Measurements from ENCODE around the gene RFNG.

RFNG gene

DNA sequence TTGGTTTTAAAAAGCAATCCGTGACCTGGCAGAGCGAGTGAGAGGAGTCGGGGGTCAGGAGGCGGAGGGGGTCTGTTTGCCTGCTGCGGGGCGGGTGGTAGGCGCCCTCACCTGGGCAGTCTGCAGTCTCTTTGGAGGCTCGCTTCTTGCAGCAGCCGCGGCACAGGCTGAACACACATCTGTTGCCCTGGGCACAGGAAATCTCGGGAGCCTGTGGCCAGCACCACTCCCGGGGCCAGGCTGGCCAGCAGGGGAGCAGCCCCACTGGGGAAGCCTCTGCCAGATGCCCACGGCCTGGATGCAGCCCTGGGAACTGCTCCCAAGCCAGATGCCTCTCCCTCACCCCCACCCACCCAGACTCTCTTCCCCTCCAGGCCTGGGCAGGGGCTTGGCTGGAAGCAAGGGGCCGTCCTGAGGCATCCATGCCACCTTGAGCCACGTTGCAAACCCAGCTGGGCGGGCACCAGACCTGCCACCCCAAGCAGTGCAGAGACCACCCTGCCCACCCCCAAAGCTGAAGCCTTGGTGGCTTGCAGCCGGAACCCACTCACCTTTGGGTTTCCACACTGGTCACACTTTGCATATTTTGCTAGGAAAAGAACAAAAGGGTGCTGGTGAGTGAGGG, 6.7 kb upstream of the RFNG start:
- DNase-seq (ENCODE audit: low read depth): no peak

DNA sequence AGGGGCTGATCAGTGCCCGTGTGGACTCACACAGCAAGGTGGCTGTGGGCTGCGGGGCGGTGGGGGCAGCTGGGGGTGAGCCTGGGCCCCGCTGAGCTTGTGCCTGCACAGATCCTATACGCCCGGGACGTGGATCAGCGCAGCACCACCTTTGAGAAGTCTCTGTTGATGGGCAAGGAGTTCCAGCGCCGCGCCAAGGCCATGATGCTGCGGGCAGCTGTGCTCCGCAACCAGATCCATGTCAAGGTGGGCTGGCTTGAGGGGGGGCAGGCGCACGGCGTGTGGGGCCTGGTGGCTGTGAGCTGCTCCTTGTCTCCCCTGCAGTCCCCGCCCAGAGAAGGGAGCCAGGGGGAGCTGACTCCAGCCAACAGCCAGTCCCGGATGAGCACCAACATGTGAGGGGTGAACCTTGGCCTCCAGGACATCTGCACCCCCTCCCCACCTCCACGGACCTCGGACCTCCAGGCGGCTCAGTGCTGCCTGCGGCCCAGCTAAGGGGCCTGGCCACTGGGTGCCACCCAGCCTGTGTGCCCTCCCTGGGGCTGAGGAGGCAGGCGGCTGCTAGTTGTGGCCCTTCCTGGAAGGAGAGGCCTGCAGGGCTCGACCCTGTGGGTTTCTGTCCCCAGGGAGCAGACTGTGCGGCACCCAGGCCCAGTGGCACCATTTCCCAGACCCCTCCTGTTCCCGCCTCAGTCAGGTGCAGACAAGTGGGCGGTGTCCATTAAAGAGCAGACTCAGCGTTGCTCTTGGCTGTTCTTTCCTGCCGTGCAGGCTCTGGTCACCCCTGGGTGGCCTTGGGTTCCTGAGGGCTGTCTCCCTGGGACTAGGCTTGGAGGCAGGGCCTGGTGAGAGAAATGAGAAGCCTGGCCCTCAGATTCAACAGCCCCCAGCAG, 5.4 kb upstream of the RFNG start:
- DNase-seq (ENCODE audit: low read depth): no peak

DNA sequence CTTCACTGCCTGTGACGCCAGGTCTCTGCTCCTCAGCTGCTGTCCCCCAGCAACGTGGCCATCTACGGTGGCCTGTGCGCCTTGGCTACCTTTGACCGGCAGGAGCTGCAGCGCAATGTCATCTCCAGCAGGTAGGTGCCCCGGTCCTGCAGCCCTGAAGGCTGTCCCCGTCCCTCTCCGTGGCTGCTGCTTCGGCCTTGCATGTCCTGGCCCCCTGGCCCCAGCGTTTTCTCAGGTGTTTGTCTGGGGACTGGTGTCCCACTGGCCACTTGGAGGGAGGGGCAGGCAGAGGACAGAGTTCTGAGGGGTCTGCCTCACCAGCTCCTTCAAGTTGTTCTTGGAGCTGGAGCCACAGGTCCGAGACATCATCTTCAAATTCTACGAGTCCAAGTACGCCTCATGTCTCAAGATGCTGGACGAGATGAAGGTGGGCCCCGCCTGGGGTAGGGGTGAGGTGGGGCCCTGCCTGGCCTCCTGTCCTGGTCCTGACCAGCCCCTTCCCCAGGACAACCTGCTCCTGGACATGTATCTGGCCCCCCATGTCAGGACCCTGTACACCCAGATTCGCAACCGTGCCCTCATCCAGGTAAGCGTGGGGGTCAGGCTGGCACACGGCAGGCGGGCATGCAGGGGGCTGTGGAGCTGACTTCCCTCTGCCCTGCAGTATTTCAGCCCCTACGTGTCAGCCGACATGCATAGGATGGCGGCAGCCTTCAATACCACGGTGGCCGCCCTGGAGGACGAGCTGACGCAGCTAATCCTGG, 4.5 kb upstream of the RFNG start:
- DNase-seq (ENCODE audit: low read depth): no peak

DNA sequence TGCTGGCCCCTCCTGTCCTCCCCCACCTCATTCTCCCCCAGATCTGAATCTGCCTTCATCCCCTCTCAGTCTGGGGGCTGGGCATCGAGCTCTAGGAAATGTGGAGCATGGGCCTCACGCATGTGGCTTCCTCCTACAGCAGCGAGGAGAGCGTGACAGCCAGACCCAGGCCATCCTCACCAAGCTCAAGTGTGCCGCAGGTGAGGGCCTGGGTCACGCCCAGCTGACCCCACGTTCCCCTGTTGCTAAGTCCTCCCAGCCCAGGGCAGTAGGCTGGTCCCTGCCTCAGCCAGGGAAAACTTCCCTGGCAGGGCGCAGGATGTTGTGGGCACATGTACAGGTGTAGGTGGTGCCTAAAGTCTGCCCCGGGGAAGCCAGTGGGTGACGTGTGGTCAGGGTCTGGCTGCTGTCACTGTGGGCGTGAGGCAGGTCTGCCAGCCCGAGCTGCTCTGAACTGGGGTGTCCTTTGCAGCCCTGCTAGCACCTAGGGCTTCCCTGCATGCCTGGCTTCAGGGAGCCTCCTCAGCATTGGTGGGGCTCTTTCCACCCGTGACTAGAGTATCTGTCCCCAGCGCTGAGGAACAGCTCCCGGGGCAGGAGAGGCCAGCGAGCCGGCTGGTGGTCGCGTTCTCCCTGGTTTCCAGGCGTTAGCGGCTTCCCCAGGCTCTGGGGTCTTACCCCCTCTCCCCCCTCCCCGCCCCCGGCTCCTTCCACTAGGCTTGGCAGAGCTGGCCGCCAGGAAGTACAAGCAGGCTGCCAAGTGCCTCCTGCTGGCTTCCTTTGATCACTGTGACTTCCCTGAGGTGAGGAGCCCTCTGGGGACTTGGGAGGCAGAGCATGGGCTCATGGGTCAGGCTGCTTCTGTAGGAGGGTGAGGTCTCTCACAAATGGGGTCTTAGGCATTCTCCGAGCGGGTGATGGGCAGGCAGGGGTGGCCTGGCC, 3.7 kb upstream of the RFNG start:
- no peak for DNase-seq (ENCODE audit: low read depth)

DNA sequence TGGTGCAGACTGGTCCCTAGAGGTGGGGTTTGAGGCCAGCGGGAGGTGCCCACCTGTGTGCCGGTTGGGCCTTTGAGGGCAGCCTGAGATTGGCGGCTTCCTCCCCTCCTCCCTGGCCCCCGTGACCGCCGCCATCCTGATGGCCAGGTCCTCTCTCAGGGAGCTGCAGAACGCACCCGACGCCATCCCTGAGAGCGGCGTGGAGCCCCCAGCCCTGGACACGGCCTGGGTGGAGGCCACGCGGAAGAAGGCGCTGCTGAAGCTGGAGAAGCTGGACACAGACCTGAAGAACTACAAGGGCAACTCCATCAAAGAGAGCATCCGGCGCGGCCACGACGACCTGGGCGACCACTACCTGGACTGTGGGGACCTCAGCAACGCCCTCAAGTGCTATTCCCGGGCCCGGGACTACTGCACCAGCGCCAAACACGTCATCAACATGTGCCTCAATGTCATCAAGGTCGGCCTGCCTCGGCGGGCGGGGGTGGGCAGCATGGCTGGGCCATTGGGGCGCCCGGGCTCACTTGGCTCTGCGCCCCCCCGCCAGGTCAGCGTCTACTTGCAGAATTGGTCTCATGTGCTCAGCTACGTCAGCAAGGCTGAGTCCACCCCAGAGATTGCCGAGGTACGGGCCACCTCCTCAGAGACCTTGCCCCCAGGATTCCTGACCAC, 2.9 kb upstream of the RFNG start:
- DNase-seq (ENCODE audit: low read depth): no peak

DNA sequence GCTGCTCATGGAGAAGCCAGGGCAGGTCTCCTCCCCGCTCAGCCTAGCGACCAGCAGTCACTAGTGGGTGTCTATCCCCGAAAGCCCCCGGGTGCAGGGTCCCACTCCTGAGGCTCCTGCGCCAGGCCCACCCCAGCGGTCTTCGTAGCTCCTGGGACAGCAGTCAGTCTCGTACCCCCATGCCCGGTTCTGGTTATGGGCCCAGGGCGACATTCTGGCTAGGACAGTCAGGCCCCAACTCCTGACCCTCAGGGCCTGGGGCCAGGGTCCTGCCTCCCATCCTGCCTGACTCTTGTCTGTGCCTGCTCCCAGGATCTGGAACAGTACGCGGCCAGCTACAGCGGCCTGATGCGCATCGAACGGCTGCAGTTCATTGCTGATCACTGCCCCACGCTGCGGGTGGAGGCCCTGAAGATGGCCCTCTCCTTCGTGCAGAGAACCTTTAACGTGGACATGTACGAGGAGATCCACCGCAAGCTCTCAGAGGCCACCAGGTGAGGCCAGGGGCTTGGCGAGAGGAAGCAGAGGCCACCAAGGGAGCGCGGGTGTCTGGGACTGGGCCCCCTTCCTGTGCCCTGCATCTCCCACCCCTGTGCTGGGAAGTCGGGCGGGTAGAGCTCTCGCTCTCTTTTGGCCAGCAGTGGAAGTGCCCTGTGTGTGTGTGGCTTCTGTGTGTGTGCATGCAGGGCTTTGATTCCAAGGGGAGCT, 2.1 kb upstream of the RFNG start:
- no peak for DNase-seq (ENCODE audit: low read depth)

DNA sequence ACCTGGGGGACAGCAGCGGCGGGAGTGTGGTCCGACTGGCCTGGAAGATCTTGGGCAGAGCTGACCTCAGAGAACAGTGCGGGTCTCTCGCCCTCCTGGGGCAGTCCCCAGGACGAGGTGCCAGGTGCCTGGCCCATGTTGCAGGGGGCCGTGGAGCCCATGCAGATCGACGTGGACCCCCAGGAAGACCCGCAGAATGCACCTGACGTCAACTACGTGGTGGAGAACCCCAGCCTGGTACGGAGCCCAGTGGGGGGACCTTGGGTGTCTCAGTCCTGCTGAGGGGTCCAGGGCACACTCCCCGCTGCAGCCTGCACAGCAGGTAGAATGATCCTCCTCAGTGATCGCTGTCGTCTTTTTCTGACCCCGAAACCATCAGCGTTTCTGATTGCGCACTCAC, 1.5 kb upstream of the RFNG start:
- DNase-seq (ENCODE audit: low read depth): no peak

DNA sequence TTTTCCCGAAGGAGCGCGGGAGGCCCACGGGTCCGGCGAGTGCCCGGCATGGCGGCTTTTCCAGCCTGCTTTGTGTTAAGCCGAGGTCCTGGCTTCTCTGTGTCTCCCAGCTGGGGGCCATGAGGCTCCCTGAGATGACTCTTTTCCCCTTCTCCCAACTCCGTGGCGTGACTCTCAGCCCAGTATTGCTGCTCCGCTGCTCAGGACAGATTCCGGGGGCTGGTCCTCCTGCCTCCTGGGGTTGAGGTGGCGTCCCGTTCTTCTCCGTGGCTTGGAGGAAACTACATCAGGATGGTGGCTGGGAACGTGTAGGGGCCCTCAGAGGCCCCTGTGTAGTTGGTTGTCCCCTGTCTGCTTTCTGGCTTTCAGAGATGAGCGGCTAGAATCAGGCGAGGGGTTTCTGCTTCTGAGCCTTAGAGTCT, 1.0 kb upstream of the RFNG start:
- no peak for DNase-seq (ENCODE audit: low read depth)

DNA sequence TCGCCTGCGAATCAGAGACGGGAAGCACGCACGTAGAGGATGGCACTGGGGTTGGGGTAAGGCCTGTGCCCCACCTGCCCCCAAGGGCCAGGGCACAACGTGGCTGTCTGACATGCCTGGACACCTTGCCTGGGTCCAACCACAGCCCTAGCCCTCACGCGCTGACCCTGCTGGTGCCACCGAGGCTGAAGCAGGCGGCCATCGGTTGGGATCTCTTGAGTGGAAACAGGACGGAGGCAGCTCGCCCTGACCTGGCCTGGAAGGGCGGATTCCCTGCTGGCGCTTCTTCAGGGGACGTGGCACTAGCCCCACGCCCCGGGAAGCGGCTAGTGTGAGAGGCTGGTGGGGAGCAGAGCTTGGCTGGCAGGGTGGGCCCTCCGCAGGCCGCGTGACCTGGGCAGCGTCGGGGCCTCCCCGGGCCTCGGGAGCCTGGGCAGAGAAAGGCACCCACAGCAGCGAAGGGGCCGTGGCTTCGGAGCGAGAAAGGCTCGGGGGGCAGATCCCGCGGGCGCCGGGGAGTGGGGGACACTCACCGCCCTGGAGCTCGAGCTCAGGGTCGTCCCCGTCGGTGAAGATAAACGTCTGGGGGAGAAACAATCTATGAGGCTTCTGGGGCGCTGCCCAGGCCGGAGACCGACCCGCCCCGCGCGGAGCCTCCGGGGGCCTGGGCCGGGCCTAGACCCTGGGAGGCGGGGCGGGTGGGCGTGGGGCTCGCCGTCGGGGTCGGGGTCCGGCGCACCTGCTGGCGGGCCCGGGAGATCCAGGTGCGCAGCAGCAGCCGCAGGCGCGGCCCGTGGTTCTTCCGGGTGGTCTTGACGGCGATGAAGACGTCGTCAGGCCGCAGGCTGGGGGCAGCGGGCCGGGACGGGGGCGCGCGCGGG, 610 bp downstream of the RFNG start:
- DNase-seq (ENCODE audit: low read depth): no peak

DNA sequence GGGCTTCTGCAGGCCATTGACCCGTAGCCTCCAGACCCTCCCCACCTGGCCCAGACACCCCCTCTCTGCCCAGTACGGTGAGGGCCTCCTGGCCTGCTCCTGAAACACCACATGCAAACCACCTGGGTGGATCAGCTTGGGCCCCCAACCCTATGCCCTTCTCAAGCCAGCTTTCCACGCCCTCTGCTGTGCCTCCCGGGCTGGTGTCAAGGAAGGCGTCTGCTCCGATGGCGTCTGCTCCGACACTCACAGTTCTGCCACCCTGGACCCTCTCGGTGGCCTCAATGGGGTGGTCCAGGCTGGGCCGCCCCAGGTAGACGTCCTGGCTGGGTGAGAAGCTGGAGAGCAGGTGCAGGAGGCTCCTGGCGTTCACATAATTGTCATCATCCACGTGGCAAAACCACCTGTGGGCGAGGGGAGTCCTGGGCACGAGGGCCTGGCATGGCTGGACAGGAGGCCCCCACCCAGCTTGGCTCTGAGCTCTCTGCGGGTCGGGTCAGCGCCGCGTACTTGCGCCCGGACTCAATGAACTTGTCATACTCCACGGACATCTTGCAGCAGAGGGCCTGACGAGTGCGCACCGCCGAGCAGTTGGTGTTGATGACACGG, 1.4 kb downstream of the RFNG start:
- DNase-seq (ENCODE audit: low read depth): no peak

DNA sequence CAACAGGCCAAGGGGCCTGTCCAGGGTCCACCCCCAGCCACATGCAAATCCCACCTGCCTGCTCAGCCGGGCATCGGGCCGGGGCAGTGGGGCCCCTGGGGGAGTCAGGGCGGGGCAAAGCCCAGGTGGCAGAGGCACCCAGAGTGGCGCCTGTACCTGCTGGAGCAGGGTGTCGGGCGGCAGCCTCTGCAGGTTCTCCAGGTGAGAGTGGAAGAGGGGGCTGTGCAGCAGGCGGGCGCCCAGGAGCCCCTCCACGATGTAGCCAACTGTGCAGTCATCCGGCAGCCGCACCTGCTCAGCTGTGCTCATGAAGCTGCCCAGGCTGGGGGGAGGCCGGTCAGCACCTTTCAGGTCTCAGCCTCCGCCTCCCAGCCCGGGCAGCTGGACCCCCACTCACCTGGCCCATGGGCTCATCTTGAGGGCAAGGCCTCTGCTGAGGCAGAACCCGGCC, 2.1 kb downstream of the RFNG start:
- no peak for DNase-seq (ENCODE audit: low read depth)

DNA sequence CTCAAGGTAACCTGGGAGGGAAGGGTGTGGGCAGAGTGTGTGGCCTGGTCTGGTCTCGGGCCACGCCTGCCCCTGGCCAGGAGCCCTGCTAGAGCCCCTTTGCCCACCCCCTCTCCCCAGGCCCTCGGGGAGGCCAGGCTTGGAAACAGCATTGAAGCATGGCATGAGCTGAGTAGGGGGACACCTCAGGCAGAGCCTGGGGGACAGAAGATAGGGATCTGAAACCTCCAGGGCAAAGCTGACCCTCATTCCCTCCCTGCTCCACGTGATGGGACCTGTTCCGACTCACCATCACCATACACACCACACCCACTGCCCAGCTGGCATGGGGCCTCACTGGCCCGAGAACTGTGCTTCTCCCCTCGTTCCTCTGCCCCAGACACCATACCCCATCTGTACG, 2.5 kb downstream of the RFNG start:
- no peak for DNase-seq (ENCODE audit: low read depth)

DNA sequence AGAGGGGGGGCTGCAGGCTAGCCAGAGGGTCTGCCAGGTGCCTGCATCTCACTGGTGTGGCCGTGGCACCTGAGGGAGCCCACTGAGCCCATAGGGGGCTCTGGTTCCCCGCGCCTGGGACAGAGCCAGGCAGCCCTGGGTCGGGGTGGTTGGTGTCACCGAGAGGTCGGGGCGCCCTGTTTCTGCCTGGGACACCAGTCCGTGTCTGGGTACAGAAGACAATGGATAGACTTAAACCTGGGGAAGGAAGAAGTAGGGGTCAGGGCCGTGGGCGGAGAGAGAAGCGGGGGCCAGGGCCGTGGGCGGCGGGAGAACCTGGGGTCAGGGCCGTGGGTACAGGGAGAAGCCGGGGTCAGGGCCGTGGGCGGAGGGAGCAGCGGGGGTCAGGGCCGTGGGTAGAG, 3.0 kb downstream of the RFNG start:
- DNase-seq (ENCODE audit: low read depth): no peak

DNA sequence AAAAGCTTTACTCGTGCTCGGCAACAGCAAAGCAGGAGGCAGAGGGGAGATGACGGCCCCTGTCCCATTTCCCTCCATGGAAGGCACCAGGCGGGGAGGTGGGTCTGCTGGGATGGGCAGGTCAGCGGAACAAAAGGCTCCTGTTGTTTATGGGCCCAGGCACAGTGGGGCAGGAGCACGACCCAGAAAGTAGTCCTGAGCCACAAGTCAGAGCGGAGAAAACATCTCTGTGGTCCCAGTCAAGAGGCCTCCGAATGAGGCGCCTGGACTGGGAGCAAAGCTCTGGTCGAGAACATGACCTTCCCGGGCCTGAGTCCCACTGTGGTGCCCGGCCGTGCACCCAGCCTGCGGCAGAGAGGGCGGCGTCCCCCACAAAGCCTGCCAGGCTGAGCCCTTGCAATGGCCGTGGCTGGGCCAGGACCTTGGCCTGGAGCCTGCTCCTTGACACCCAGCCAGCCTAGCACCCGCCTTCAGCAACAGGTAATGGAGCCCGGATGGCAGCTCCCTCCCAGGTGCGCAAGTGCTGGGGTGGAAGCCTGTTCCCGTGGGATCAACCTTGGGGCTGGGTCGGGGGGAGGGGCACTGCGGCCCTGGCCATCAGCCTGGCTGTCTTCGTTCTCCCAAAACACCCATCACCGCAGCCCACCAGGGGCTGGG, 3.6 kb downstream of the RFNG start:
- no peak for DNase-seq (ENCODE audit: low read depth)

DNA sequence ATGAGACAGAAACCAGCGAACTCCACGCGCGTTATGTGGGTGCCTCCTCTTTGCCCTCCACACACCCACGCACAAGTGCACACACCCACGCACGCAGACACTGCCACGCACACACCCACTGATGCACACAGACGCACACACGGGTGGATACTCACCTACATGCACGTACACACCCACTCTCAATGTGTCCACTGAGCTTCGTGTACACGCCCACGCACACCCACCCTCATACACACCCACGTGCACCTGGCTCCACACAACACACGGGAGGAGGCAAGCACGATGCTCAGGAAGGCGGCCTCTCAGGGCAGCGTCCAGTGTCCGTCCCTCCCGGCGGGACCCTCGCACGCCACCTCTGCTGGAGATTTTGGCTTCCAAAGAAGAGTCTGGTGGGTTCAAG, 4.2 kb downstream of the RFNG start:
- DNase-seq (ENCODE audit: low read depth): no peak

DNA sequence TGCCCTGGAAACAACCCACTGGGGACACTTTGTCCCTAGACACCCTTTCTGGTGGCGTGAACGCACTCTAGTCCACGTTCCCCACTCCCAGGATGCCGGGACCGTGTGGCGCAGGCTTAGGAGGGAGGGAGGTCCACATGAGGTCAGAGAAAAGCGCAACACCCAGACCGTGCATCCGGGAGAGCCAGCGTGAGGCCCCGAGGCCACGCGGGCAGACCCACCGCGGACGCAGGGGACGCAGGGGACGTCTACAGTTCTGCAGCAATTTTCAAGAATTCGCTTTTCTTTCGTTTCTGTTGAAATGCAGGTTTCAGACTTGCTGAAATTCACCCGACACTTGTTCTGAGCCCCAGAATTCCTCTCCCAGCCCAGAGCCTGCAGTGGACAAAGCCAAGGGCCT, 4.7 kb downstream of the RFNG start:
- DNase-seq (ENCODE audit: low read depth): no peak

DNA sequence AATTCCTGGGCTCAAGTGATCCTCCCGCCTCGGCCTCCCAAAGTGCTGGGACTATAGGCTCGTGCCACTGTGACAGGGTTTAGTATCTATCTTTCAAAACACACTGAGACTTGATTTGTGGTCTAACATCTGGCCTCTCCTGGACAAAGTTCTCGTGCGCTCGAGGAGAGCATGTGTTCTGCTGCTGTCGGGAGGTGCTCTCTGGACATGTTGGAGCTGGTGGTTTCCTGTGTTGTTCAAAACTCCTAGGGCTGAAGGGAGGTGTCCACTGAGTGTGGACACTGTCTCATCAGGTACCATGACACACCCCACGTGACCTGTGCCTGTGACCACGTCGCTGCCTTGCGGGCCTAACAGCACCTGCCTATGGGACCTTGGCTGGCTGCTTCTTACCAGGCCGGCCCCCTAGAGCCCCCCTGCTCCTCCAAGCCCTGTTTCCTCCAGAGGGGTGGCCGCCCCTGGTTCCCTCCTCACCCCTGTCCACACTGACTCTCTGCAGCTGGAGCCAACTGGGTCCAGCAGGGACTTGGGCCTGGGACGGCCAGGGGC, 5.6 kb downstream of the RFNG start:
- DNase-seq (ENCODE audit: low read depth): no peak

DNA sequence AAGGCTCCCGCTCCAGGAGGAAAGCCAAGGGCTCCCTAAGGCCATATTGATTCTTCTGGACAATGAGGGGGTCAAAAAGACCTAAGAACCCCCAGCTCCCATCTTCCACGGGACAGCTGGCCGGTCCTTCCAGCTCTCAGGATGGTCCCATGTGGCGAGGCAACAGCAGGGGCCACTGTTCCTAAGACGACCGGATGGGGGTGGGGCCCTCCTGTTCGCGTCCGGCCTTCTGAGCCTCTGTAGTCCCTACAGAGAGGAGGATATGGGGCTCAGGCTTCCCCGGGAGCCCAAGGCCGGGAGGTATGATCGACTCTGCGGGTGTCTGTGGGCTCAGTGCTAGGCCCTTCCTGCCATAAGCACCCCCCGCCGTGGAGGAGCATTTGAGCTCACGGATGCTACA, 8.1 kb downstream of the RFNG start:
- no peak for DNase-seq (ENCODE audit: low read depth)

Data from fibroblast of the conjunctiva (primary cell).